AG04450 (cell line): ENCODE data around the gene SEMA3C. TPM values are rescaled to one million over a fixed set of nuclear protein-coding genes. Genes with fewer than 3 reads are reported as not detected.

Source experiments
- CTCF ChIA-PET: fragments of 300-600, 350-600 bp; formaldehyde crosslinking; extraction: SDS; loops from one replicate; lab custom pipeline; 2022; ENCODE audit warnings: antibody characterized with exemption, inconsistent platforms; lab: Charles Lee
- POLR2A ChIA-PET: fragments of 350-600 bp; formaldehyde crosslinking; extraction: SDS; loops from one replicate; lab custom pipeline; 2021; ENCODE audit warnings: antibody characterized with exemption, inconsistent platforms; lab: Yijun Ruan, JAX
- DNase-seq: peaks from one replicate; pipeline ENCODE4 v3.0.0-alpha.2; 2011; ENCODE audit warnings: low read depth, low spot score
- H3K27ac ChIP-seq: one replicate; pipeline ENCODE4 v1.5.1; 2012; ENCODE audit warnings: low read depth, low read length, control low read depth
- H3K27me3 ChIP-seq: one replicate; pipeline ENCODE4 v1.6.0; 2012; ENCODE audit warnings: low read length; ENCODE audit not compliant: control insufficient read depth, insufficient read depth
- H3K4me3 ChIP-seq: 2 replicates; pipeline ENCODE4 v1.5.1; 2011; ENCODE audit warnings: mild to moderate bottlenecking, low read depth, low read length, control low read depth
- H3K9me3 ChIP-seq: 2 replicates; pipeline ENCODE4 v1.5.1; 2012; ENCODE audit warnings: low read length; ENCODE audit not compliant: control insufficient read depth, insufficient read depth
- CTCF ChIP-seq: IDR thresholded peaks from 2 replicates; pipeline ENCODE4 v1.5.1; 2011; ENCODE audit warnings: low read depth, low read length, control low read depth, inconsistent platforms
- polyA plus RNA-seq: library from polyadenylated mRNA; depleted of rRNA; stranded (reverse); fragments of >200 nt; gene quantifications from 2 replicates; pipeline ENCODE4 v1.2.3, GENCODE V29; 2011

SEMA3C gene
- polyA plus RNA-seq, 1 experiment, result 39.9 TPM

DNA sequence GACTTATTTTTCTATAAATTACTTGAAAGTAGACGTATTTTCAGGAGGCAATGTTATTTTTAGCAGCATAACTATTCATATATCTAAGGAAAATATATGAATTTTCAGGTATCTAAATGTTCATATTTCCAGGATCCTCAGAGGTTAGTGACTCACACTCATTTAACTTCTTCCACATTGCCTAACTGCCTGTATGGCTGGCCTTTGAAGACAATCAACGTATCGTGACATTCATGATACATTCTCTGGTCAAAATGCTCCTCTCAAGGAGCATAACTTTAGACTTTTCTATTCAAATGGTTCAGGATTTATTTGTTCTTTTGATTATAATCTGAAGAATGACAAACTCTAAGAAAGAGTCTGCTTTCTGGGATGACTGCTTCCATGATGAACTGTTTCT is 89.3 kb downstream of the SEMA3C start:
- TF ChIP-seq CTCF, result no peak
- ChIA-PET CTCF (no interaction called here), POLR2A (no interaction called here)
- Histone ChIP-seq H3K4me3 (no peak overlapping the region), H3K27me3 (no peaks in the 10 kb centered on the region), H3K27ac (no peak overlapping the region), H3K9me3 (no peaks in the 10 kb centered on the region)
- DNase-seq, result no peak

DNA sequence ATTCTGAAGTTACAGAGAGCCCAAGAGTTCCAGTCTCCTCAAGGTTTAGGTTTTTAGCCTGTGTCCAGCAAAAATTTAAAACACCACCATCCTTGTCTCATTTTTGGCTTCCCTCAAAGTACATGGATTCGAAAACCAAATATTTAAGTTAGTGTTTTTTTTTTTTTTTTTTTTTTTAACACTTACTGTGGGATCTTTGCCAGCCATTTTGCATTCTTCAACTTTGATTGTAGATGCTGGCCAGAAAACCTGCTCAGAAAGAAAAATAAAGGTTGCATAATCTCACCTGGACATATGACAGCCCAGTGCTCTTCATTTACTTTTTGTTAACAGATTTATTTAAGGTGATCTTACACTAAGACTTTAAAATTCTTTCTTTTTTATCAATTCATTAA is 91.6 kb downstream of the SEMA3C start:
- POLR2A ChIA-PET, result no interaction called here
- CTCF ChIA-PET, result no interaction called here

DNA sequence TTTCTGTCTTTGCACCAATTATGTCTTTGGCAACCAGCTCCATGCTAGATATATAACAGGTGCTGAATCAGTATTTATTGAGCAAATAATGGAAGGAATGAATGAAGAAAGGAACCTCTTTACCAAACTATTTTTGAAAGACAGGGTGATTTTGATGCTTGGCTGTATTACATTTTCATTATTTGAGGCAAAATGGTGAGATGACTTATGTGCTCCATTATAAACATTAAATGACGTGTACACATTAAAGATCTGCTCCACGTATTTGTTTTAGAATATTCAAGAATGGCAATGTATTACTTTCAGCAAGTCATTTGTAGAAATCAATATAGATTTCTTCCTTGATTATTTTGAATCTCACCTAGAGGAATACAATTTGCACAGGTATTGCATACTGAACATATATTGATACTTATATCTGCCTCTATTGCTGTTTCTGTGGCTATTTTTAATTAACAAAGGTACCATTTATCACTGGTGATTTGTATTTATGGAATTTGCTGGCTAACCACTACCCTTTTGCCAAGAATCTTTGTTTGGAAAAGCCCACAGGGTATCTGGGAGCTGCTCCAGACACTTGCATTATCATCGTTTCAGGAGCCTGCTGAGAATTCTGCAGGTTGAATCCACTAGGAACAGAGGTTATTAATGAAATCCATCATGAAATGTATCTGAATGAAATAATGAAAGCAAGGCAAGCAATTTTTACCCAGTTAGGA is 92.2 kb downstream of the SEMA3C start:
- peak; percentile 43 for DNase-seq
- POLR2A ChIA-PET, result no interaction called here
- Histone ChIP-seq H3K27ac (peak overlapping the region; percentile 33), H3K4me3 (no peak overlapping the region), H3K27me3 (no peaks in the 10 kb centered on the region), H3K9me3 (no peaks in the 10 kb centered on the region)
- CTCF ChIA-PET, result interaction anchor here (0.7 kb wide), 1 partner anchor 10 kb away, joined by 3 read pairs; no protein-coding TSS in a partner anchor
- no peak for TF ChIP-seq CTCF

More for the DNA sequence above, 91.6 kb downstream of the SEMA3C start:
- DNase-seq, result no peak
- TF ChIP-seq CTCF, result no peak
- Histone ChIP-seq H3K27ac (peak overlapping the region; percentile 33), H3K9me3 (no peaks in the 10 kb centered on the region), H3K27me3 (no peaks in the 10 kb centered on the region), H3K4me3 (no peak overlapping the region)

- POLR2A ChIA-PET, result no interaction called here
- CTCF ChIA-PET, result no interaction called here
- Histone ChIP-seq H3K9me3 (no peaks in the 10 kb centered on the region), H3K27me3 (no peaks in the 10 kb centered on the region), H3K27ac (no peak overlapping the region), H3K4me3 (no peak overlapping the region)
- DNase-seq, result no peak
- TF ChIP-seq CTCF, result no peak
Measured at GRCh38 chr7:80825499-80825898, 93.4 kb downstream of the SEMA3C start.

DNA sequence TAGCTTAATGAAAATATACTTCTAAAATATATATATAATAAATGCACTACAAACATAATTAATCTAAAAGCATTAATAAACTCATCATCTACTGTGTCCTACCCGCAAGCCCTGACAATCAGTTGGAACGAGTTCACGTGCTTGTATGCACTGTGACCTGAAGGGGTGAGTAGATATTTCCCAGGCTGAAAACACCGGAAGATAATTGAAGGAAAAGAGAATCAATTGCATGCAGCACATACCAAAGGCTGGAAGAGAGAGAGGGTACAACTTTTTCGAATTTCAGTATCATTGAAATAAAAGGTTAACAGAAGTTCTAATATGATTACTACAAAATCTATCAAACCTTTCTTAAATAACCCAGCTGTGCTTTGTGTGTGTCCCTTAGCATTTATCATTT is 94.6 kb downstream of the SEMA3C start:
- H3K27ac ChIP-seq, result no peak overlapping the region
- no peaks in the 10 kb centered on the region for H3K27me3 ChIP-seq
- DNase-seq, result no peak
- POLR2A ChIA-PET, result no interaction called here
- H3K4me3 ChIP-seq, result no peak overlapping the region
- CTCF ChIA-PET, result interaction anchor here (1.0 kb wide), 1 partner anchor 646 kb away, joined by 4 read pairs; no protein-coding TSS in a partner anchor
- no peaks in the 10 kb centered on the region for H3K9me3 ChIP-seq
- TF ChIP-seq CTCF, result no peak
